Stimulated activated CD4-positive, alpha-beta T cell treated with anti-CD3 and anti-CD28 coated beads, Interleukin-12 subunit alpha, Interleukin-12 subunit beta, amount 100 ng/mL, for 48 hours (primary cell): Measurements from ENCODE around the gene LRRC8A.
"Not testable (repeated sequence)": the region's sequence is repeated elsewhere in the genome, so short reads cannot be mapped to it uniquely, and the experiment has no call there.

ENCODE experiments used
- DNase-seq, 3 donors: peaks; one replicate each; pipeline ENCODE4 v3.0.0-alpha.2; 2020; ENCODE audit warnings: low read depth in 2 of 3, low spot score in 1 of 3

LRRC8A gene

DNA sequence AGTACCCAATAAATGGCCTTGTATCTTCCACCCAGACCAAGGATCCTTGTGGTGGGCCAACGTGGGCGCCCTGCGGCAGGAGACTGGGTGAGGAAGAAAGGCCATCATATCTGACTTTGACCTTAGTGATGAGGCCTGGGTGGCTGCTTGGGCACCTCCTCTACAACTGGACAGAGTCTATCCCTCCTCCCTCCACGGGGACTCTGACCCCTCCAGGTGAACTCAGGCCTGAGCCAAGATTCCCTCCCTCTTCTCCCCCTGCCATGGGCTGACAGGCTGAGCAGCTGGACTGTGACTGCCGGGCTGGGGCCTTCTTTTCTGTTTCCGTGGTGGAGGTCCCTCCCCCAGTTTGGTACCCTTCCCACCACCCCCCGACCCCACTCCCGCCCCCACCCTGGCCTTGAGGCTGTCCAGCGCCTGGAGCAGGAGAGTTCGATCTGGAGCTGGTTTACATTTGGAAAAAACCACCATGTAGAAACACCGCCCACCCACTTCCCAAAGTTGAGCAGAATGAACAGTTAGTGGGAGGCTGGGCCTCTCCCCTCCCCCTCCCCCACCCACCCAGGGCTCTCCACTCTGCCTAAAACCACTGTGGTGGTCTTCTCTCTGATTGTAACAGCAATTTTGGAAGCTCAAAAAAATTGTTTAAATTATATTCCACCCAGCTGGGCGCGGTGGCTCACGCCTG lies 37.6 kb downstream of the LRRC8A start:
- DNase-seq, result no peak

- no peak for DNase-seq
These were observed 38.6 kb downstream of the LRRC8A start, which contains the start of gene PHYHD1 for GRCh38 chr9:128920381-128921058. Gene PHYHD1, plus strand, starts transcription at chr9:128920982. Its CDS starts 1,342 bp downstream, at chr9:128922324.

GRCh38 chr9:128921881-128922763 lies 40.2 kb downstream of the LRRC8A start:
- DNase-seq, result no peak

DNA sequence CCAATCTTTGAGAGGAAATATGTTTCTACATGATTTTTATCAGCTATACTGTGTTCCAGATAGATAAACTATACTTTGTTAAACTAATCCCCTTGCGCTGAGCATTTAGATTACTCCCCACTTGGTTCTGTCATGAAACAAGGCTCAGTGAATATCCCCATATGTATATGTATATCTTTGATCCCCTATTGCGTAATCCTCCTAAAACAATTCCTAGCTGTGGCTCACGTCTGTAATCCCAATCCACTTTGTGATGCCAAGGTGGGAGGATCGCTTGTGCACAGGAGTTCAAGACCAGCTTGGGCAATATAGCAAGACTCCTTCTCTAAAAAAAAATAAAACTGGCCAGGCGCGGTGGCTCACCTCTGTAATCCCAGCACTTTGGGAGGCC lies 41.6 kb downstream of the LRRC8A start:
- DNase-seq, result no peak

DNA sequence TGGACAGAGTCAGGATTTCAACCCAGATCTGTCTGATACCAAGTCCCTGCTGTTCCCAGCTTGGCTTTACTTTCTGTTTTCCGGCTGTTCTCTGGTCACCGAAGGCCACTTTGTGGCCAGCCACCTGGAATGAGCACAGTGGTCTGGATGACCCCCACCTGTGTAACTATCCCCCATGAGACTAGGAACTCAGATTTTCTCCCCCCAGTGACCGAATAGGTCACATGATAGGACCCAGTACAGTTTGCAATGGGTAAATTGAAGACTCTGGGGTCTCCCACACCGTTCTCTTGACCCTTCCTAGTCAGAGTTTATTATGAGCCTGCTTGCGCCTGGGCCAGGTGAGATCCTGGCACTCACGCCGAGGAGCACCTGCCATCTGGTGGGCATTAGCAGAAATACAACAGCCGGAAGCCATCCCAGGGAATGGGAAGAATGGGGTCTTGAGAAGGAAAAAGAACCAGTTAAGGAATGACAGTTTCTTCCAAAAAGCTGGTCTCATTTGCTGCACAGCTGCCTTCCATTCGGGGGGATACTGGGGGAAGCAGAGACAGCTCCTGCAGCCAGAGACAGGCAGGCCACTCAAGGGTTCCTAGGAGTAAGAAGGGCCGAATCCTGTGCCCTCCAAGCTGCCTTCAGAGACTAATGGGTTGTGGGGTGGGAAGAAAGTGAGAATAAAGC lies 45.9 kb downstream of the LRRC8A start:
- peak; percentile 16 to 44 (median 28) for DNase-seq

- DNase-seq, result no peak
These were observed 46.7 kb downstream of the LRRC8A start for GRCh38 chr9:128928624-128929023.

DNA sequence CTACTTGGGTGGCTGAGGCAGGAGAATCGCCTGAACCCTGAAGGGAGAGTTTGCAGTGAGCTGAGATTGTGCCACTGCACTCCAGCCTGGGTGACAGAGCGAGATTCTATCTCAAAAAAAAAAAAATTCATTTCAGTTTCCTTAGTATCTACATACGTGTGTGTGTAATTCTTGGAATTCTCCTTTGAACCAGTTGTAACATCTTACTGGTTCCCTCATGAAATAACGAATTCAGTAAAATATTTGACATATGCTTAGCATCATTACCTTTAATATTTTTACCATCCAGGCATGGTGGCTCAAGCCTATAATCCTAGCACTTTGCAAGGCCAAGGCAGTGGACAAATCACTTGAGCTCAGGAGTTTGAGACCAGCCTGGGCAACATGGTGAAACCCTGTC lies 47.6 kb downstream of the LRRC8A start:
- DNase-seq, result no peak

GRCh38 chr9:128933731-128934130 lies 51.8 kb downstream of the LRRC8A start:
- DNase-seq, result no peak

DNA sequence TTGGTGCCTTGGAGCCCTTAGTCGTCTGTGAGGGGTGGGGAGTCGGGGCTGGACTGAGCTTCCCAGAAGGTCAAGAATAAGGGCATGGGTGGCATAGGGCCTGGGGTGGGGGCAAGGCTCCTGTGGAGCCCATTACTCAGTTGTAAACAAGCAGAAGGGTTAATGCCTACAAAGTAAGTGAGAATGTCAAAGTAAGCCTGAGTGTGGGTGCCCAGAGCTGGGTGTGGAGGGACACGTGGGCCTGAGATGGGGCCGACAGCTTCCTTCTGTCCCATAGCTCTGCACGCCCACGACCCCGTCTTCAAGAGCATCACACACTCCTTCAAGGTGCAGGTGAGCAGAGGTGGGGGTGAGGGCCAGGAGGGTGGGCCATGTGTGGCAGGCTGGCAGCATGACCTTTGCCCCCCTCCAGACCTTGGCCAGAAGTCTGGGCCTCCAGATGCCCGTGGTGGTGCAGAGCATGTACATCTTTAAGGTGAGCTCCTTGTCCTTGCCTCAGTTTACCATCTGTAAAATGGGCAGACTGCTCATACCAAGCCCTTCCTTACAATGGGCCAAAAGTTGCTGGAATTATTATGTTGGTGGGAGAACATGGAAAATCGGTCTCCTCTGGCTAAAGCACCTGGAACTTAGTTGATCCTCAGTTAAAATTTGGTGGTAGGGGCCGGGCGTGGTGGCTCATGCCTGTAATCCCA lies 54.4 kb downstream of the LRRC8A start:
- no peak for DNase-seq

DNA sequence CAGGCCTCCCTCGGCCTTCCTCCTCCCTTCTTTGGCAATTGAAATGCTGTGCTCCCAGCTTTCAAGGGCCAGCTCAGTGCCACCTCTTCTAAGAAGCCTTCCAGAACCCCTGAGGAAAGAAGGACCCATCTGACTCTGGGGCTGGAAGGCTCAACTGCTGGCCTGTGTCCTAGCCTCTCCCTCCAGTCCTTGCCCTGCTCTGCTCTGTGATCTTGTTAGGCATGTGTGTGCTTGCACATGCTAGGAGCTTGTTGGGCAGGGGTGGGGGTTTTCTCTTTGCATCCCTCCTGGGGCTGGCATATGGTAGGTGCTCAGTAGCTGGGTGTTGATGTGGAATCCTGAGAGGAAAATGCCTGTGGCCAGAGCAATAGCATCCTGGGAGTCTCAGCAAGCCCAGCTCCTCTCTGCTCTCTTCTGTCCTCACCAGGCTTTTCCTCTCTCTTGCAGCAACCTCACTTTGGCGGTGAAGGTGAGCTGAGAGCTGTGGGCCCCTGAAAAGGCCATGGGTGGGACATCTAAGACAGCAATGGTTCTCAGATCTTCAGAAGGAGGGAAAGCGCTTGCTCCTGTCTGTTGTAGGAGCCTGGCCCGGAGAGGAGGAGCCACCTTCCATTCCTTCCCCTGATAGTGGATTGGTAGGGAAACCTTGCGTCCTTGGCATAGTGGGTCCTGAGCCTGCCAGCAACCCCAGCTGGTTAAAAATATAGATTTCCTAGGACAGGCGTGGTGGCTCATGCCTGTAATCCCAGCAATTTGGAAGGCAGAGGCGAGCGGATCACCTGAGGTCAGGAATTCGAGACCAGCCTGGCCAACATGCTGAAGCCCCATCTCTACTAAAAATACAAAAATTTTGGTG lies 55.6 kb downstream of the LRRC8A start:
- DNase-seq, result no peak

DNA sequence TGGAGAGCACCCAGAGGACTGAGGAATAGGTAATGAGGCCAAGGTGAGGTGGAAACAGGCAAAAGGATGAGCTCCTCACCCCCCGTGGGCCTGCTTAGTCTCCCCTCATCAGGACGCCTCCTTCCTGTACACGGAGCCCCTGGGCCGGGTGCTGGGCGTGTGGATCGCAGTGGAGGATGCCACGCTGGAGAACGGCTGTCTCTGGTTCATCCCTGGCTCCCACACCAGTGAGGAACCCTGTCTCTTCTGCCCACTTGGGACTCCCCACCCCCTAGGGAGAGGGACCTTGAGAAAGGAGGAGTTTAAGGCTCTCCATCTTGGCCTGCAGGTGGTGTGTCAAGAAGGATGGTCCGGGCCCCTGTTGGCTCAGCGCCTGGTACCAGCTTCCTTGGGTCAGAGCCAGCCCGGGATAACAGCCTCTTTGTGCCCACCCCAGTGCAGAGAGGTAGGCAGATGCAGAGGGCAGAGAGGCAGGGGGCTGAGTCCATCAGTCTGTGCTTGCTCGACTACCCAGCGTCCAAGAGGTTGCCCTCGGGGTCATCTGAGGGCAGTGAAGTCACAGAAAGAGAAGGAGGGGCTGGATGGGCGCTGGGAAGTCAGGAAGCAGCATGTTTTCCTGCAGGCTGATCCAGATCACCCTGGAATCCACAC lies 58.5 kb downstream of the LRRC8A start:
- no peak for DNase-seq

GRCh38 chr9:128940946-128941755 lies 59.2 kb downstream of the LRRC8A start:
- no peak for DNase-seq

DNA sequence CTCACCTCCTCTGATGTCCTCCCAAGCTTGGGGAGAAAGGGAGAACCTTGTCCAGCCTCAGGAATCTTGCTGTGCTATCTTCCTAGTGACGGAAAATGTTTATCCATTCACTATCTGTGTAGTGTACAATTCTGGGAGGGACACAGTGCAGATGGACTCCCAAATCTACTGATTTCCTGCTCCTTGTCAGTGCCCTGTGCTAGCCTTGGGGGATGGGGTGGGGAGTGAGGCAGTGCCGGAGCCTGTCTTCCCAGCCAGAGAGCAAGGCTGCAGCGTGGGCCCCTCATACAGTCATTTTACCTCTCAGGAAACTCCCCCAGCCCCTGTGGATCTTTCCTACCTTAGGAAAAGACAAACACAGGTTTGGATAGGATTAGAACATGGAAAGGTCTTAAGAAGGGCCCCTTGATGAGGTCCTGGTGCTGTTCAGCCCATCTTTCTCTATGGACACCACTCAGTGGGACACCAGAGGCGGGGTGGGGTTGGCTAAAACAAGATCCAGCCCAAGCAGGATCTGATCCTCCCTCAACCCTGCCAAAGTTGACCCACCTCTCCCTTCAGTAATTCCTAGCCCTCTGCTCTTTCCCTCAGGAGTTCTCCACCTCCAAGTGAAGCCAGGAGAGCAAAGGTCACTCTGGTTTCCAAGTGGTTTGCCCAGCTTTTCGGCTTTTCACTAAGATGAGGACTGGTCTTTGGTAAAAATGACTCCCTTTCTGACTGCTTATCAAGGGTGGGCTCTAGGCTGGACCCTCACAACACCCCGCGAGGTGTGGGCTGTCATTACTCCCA lies 62.1 kb downstream of the LRRC8A start:
- no peak for DNase-seq

DNA sequence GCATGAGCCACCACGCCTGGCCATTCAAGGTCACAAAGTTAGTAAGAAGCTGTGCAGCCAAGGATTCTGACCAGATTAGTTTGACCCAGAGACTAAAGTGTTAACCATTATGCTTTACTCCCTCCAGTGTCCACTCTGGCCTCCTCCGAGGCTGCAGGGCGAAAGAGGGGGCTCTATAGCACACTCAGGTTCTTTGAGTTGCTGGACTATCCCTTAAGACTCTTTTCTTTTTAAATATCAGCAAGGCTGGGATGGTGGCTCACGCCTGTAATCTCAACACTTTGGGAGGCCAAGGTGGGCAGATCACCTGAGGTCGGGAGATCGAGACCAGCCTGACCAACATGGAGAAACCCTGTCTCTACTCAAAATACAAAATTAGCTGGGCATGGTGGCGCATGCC lies 63.0 kb downstream of the LRRC8A start:
- DNase-seq, result not testable (repeated sequence)

DNA sequence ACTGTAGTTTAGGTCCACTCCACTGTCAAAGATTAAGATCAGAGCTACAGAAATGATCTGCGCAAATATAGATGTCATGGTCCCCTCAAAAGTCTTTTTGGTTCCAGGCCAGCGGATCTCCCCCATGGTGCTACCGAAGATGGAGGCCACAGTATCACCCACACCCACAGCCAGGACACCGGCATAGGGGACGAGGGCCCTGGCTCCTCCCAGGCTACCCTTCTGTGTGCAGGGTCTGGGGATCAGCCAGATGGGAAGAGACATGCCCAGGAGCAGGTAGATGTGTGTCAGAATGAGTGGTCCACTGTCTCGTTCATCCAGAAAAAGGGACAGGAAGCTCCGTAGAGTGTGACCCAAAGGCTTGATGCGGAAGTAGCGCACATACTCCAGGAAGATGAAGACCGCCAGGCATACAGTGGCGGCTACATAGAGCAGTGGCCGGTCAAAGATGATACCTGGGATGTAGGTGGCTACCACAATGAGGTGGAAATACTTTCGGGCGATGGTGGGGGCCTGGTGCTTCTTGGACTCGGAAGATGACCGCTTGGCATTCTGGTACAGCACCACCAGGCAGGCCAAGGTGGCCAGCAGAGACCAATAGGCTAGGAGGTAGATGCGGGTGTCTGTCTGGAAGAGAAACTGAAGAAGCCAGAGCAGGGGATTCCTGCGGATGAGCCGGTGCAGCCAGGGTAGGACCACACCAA lies 64.0 kb downstream of the LRRC8A start:
- DNase-seq, result no peak

DNA sequence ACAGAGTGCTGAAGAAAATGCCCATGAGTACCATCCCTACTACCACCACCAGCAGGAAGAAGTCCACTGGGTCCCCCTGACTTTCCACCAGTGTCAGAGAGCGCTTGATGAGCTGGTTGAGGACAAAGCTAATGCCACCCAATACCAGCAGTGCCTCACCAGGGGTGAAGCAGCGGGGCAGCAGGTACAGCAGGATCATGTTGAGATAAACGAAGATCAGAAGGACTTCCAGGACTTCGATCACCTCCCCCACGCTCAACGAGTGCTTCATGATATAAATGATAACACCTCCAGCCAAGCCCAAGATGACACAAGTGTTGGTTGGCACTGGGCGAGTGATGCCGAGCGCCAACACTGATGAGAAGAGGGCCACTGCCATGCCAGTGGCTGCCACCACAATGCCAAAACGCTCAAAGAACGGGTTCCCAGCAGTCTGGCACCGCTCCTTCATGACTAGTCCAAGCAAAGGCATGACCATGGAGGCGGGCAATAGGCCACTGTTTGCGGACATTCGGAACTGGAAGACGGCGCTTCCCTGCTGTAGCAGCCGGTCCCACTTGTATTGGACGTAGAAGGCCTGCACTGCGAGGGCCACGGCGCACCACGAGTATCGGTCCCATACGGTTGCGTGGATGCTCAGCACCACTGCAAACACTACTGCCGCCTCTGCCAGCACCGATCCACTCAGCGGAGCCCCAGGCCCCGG lies 64.8 kb downstream of the LRRC8A start:
- peak in 1 of 3 donors; percentile 5 for DNase-seq

DNA sequence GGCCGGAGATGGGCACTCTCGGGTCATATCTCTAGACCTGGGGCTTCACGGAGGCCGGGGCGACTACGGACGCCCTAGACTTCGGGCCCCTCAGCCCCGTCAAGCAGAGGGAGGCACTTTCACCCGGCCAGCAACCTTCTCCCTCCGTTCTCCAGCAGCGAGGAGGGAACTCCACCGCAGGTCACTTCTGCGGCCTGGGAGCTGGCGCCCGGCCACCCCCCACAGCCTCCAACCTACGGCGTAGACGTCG lies 65.3 kb downstream of the LRRC8A start:
- no peak for DNase-seq
